GM19438 (cell line): ENCODE results near the gene HOXC10.

ENCODE experiments used
- ATAC-seq: cut with Tn5 transposase; IDR thresholded peaks from one replicate; pipeline ENCODE4 v1.9.1; 2021; ENCODE audit warnings: low read depth; ENCODE audit not compliant: unreplicated experiment

Gene HOXC10

GRCh38 chr12:53984901-53985691, at the start of gene HOXC10:
Gene HOXC10 (plus strand): TSS chr12:53985146. CDS start chr12:53985260, 114 bp downstream.
- ATAC-seq = no peak

GRCh38 chr12:53935383-53936341, 49.3 kb upstream of the HOXC10 start:
- ATAC-seq = no peak

DNA sequence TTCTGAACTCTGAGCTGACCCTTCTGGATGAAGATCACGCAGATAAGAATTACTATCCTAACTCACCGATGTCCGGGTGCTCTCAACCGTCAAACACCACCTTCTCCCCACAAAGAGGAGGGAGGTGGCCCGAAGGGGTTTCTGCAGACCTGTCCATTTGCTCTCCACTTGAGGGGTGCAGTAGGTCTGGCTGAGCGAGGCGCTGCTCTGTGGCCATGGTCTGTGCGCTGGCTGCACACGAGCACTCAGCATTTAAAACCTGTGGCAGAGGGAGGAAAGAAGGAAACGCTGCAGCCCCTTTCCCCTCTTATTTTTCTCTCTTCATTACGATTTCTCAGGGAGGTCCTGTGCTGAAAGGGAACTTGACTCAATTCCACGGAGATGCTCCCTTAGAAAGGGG, 47.8 kb upstream of the HOXC10 start:
- no peak for ATAC-seq

GRCh38 chr12:53937596-53938325, 47.2 kb upstream of the HOXC10 start:
- no peak for ATAC-seq

- ATAC-seq = no peak
These were observed 46.4 kb upstream of the HOXC10 start, which contains the start of gene HOXC13 for GRCh38 chr12:53938326-53939140. Gene HOXC13 (plus strand): TSS chr12:53938831. CDS start chr12:53938907, 76 bp downstream.

DNA sequence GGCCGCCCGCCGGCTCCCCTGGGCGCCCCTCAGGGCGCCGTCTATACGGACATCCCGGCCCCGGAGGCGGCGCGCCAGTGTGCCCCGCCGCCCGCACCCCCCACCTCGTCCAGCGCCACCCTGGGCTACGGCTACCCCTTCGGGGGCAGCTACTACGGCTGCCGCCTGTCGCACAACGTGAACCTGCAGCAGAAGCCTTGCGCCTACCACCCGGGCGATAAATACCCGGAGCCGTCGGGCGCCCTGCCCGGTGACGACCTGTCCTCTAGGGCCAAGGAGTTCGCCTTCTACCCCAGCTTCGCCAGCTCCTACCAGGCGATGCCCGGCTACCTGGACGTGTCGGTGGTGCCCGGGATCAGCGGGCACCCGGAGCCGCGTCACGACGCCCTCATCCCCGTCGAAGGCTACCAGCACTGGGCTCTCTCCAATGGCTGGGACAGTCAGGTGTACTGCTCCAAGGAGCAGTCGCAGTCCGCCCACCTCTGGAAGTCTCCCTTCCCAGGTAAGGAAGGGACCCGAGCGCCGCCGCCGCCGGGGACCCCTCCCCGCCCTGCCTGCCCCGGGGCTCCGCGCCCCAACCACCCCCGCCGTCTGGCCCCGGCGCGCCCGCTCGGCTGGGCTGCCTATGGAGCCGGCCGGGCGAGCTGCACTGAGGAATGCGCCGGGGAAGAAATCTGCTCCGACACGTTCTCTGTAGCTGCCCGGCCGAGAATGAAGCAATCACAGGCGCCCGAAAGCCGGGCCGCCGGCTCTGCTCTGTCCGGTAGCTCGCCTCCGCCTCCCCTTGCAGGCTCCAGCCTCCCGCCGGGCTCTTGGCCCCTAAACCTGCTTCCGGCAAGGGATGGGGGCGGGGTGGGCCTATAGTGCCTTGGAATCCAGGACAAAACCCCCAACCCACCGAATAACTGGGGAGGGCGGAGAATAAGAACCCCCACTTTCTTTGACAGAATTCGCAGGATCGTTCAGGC, 45.5 kb upstream of the HOXC10 start:
- no peak for ATAC-seq

DNA sequence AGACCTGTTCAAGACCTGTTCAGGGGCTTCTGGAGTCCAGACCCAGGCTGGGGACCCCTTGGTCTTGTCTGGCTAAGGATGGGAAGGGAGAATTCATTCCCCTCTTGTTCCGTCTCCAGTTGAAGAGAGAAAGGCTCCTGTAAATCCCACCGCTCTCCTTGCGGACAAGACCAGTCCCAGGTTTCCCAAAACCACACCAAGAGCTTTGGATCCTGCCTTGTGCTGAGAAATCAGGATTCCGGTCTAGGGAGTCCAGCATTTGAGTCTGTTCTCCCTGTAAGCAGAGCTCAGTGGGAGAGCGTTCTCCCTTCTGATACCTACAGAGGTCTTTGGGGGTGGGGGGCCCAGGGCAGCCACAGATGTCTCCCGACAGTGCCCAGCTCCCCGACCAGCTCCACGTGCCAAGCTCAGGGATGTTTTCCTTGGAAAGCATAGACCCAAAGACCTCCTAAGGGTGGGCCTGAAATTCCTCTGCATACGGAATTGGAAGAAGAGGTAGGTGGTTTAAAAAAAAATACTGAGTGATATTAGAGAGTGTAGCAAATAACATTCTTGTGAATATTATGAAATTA, 44.4 kb upstream of the HOXC10 start:
- ATAC-seq = no peak

DNA sequence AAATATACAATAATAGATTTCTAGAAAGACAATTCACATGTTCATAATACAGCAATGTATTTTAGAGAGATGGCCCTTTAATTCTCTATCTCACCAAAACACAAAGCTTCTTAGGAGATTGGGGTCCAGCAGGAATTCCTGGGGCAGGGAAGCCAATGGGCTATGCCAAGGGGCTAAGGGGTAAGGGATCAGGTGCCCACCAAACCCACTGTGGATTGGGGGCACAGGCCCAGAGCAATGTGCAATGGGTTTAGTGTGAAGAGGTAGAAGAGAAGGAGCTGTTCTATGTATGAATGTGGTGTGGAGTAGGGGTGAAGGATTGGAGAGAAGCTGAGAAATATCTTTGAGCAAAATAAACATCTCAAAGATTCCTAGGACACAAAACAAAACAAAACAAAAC, 43.8 kb upstream of the HOXC10 start:
- ATAC-seq = no peak

DNA sequence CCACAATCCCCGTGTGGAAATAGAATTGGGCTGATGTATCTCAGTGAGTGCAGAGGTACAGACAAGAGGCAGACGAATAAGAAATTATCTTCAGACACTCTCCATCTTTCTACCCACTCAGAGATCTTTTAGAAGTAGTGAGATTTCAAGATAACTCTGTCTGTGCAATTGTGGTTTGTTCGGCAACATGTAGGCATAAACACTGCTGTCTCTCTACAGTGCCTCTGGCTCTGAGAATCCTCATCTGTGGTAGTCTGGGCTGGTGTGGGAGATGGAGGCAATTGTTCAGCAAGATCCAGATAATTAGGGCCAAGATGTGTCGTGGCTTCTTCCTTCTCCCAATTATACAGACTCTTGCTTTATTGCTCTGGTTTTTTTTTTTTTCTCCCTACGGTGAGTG, 43.2 kb upstream of the HOXC10 start:
- ATAC-seq = no peak

- ATAC-seq = no peak
These were observed 42.4 kb upstream of the HOXC10 start for GRCh38 chr12:53942467-53942997.

DNA sequence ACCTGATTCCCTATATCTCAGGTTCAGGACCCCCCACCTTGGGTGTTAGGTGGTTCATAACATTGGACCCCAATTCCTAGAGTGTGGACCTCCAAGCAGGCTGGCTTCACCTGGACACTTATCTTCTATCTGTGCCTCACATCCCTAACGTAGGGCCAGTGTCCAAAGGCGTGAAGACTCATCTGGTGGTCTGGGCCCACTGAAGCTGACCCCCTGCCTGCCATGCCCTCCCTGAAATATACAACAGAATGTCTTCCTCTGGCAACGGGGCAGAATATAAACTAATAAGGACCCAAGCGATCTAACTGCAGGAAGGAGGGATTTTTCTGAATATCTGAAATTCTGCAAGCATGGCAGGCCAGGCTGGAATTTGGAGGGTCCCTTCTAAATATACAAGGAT, 40.7 kb upstream of the HOXC10 start:
- no peak for ATAC-seq

- ATAC-seq = no peak
These were observed 39.8 kb upstream of the HOXC10 start for GRCh38 chr12:53944907-53945847.

DNA sequence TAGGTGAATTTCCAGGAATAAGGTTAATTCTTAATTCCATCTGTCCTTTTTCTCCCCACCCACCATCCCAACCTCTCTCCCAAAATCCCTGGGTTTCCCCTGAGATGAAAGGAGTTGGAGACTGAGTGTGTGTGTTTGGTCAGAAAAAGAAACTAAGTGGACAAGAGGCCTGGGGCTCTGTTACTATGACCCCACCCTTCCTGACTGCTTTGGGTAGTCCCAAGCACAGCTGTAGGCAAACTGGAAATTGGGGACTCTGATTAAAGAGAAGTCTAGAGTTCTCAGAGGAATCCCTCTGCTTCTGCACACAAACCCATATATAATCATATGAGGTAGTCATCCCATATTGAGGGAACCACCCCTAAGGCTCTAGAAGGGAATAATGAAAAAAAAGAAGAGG, 37.2 kb upstream of the HOXC10 start:
- ATAC-seq = no peak

DNA sequence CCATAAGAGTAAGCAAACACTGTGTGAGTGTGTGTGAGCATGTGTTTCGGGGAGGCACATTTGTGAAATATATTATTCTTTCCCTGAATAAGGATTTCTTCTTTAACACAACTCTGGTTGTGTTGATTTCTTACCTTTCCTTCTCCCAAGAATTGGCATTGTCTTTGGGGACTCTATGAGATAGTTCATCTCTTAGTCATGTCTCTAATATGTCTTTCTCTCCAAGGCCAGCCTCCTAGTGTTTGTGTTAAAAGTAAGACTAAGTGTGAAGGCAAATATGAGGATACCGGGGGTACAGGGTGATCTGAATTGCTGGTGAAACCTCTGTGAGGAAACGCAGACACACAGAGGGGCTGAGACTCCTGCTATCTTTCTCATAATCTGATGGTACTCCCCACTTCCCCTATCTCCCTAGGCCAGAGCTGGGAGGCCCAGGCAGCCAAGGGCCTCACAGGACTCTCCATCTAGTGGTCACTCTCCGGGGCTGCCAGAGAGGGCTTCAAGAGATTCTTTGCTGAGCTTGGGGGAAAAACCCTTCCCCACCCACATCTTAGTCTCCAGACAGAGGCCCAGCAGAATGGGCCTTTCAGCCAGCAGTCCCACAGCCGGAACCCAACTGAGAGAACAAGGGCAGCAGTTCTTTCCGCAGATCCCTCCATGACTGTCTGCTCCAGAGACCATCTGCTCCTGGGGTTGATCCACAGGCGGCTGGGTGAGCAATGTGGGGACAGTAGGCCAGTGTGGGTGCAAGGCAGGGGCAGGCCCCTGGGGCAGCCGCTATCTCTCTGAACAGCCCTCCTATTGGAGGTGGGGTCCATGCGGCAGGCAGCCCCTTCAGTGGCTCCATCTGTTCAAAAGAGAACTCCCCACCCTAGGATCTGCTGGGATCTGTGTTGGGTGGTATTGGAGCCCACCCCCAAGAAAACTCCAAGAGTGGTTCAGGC, 36.0 kb upstream of the HOXC10 start:
- ATAC-seq = no peak

- no peak for ATAC-seq
These were observed 35.1 kb upstream of the HOXC10 start for GRCh38 chr12:53949631-53950436.
